Caco-2 (cell line): Measurements from ENCODE around the gene ADIPOR2. TPM values are rescaled to one million over a fixed set of nuclear protein-coding genes. Genes with fewer than 3 reads are reported as not detected.
A peak's percentile ranks its signal among the peaks of the same experiment; 100 is the strongest.

Experiments used
- BruUV-seq: library from RNA; stranded (reverse); fragments of 400-500 nt; replicated peaks from 2 replicates; lab custom pipeline; 2021; lab: Mats Ljungman, UMichigan
- CTCF ChIA-PET: fragments of 300-600 bp; sonication (Branson Sonifier 250); formaldehyde crosslinking; loops from one replicate; lab custom pipeline; 2022; ENCODE audit warnings: antibody characterized with exemption; lab: Charles Lee
- POLR2A ChIA-PET: fragments of 300-600 bp; sonication (Branson Sonifier 250); formaldehyde crosslinking; loops from one replicate; lab custom pipeline; 2022; ENCODE audit warnings: antibody characterized with exemption; lab: Charles Lee
- DNase-seq, 2 experiments: peaks; one replicate each; pipeline versions ENCODE4 v3.0.0 to v3.0.0-alpha.2; 2020 to 2022
- H3K27me3 ChIP-seq: replicated peaks from 2 replicates; pipeline ENCODE4 v1.6.0; 2011; ENCODE audit warnings: low read length; ENCODE audit not compliant: control insufficient read depth, insufficient read depth
- H3K36me3 ChIP-seq: 2 replicates; pipeline ENCODE4 v1.5.1; 2011; ENCODE audit warnings: low read length; ENCODE audit not compliant: control insufficient read depth, insufficient read depth
- H3K4me1 ChIP-seq: fragments of 250-450 bp; sonication (Bioruptor Pico); 2 replicates; pipeline ENCODE4 v1.5.1; 2020; ENCODE audit warnings: mild to moderate bottlenecking
- H3K4me3 ChIP-seq: 2 replicates; pipeline ENCODE4 v1.5.1; 2011; ENCODE audit warnings: low read depth, mild to moderate bottlenecking, control low read depth, low read length
- H3K9me3 ChIP-seq: fragments of 250-450 bp; sonication (Bioruptor Pico); 2 replicates; pipeline ENCODE4 v1.5.1; 2020; ENCODE audit warnings: mild to moderate bottlenecking, moderate library complexity
- H3K27ac Mint-ChIP-seq: one replicate; pipeline ENCODE4 v1.8.0; 2022; ENCODE audit warnings: mixed read lengths; ENCODE audit not compliant: unreplicated experiment
- H3K27me3 Mint-ChIP-seq: one replicate; pipeline ENCODE4 v1.8.0; 2022; ENCODE audit warnings: mixed read lengths; ENCODE audit not compliant: insufficient read depth, unreplicated experiment
- H3K36me3 Mint-ChIP-seq: one replicate; pipeline ENCODE4 v1.8.0; 2022; ENCODE audit warnings: mild to moderate bottlenecking, mixed read lengths; ENCODE audit not compliant: insufficient read depth, unreplicated experiment
- H3K4me1 Mint-ChIP-seq: one replicate; pipeline ENCODE4 v1.8.0; 2022; ENCODE audit warnings: low read depth, mixed read lengths; ENCODE audit not compliant: unreplicated experiment
- H3K4me3 Mint-ChIP-seq: one replicate; pipeline ENCODE4 v1.8.0; 2022; ENCODE audit warnings: mild to moderate bottlenecking, moderate library complexity, mixed read lengths; ENCODE audit not compliant: unreplicated experiment
- H3K9me3 Mint-ChIP-seq: one replicate; pipeline ENCODE4 v1.8.0; 2022; ENCODE audit warnings: mixed read lengths; ENCODE audit not compliant: unreplicated experiment
- CTCF ChIP-seq, 2 experiments: fragments of 200-600 bp in 1 of 2; IDR thresholded peaks; 1 replicate in 1 of 2; 2 replicates in 1 of 2; pipeline versions ENCODE4 v1.5.1 to v1.8.0; 2011 to 2022; ENCODE audit warnings: antibody characterized with exemption in 1 of 2, control low read depth in 1 of 2, inconsistent platforms in 1 of 2, low read depth in 1 of 2, low read length in 1 of 2, mild to moderate bottlenecking in 1 of 2, moderate library complexity in 1 of 2; ENCODE audit not compliant: insufficient read depth in 1 of 2, severe bottlenecking in 1 of 2, unreplicated experiment in 1 of 2
- intact Hi-C: fragments of 100-400 bp; cut with micrococcal nuclease; formaldehyde crosslinking; loops from one replicate; pipeline ENCODE4 v1.10.0; 2022; ENCODE audit not compliant: unreplicated experiment
- total RNA-seq: library from RNA; stranded (reverse); gene quantifications from 2 replicates; pipeline ENCODE4 v1.2.3, GENCODE V29; 2022

Gene ADIPOR2
- total RNA-seq, 1 experiment from 2014 or later = 119 TPM

GRCh38 chr12:1792406-1792805 is 101.5 kb downstream of the ADIPOR2 start:
- Mint-ChIP-seq H3K36me3 (peaks cover 63% of the 10 kb centered on the region), H3K9me3 (no peaks in the 10 kb centered on the region), H3K4me3 (no peak overlapping the region), H3K4me1 (peaks cover 9% of the 10 kb centered on the region), H3K27me3 (no peaks in the 10 kb centered on the region), H3K27ac (no peak overlapping the region)
- no peak for TF ChIP-seq CTCF (IDR thresholded peaks at IDR 0.05; ENCODE audit: insufficient read depth in 1 of 2, low read depth in 1 of 2, low read length in 1 of 2, severe bottlenecking in 1 of 2, unreplicated experiment in 1 of 2)
- no peak for DNase-seq
- Histone ChIP-seq H3K36me3 (peaks cover 3% of the 10 kb centered on the region), H3K4me3 (no peak overlapping the region), H3K9me3 (no peaks in the 10 kb centered on the region), H3K4me1 (peaks cover 8% of the 10 kb centered on the region; the same call in 1 of the 2 replicates), H3K27me3 (no peaks in the 10 kb centered on the region)
- POLR2A ChIA-PET = no interaction called here
- intact Hi-C loops = no loop called here
- no TSS peak for BruUV-seq
- CTCF ChIA-PET = interaction anchor here (0.9 to 3.5 kb wide), 5 partner anchors 95 to 157 kb away, joined by 3 to 52 read pairs (median 25); no protein-coding TSS in a partner anchor

DNA sequence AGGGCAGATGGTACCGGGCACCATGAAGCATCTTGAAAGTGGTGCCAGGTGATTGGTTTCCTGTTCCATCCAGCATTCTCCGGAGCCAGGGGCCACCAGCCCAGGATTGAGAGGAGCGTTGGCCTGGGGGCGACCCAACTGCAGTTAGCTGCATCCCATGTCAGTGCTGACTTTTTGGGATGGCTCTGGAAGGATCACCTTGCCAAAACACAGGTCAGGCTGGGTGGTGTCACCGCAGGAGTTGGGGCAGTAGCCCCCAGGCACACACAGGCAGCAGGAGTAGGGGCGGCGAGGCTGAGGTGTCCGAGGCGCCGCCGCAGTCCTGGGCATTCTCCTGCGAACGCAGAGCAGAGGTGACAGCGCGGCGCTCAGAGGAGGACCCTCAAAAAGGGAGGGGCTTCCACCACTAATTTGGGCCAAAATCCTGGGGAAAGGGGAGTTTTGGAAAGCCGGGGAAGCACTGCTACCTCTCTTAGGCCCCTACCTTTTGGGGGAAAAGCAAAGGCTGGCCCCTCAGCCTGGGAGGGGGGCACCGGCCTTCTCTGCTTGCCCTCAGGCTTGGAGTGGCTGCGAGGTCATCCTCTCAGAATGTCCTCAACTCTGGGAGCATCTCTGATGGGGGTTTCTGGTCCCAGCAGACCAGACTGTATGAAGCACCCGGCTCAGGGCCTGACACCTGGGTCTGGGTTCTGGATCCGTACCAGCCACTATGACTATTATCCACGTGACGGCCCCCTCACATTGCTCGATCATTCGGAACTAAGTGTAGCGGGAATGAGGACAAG is 102.7 kb downstream of the ADIPOR2 start:
- DNase-seq = no peak
- H3K36me3 Mint-ChIP-seq = peaks cover 52% of the 10 kb centered on the region
- H3K9me3 Mint-ChIP-seq = no peaks in the 10 kb centered on the region
- no peak overlapping the region for H3K4me3 Mint-ChIP-seq
- POLR2A ChIA-PET = no interaction called here
- no peak for TF ChIP-seq CTCF (IDR thresholded peaks at IDR 0.05; ENCODE audit: insufficient read depth in 1 of 2, low read depth in 1 of 2, low read length in 1 of 2, severe bottlenecking in 1 of 2, unreplicated experiment in 1 of 2)
- Histone ChIP-seq H3K36me3 (no peaks in the 10 kb centered on the region), H3K4me1 (peaks cover 8% of the 10 kb centered on the region; the same call in 1 of the 2 replicates), H3K4me3 (no peak overlapping the region), H3K9me3 (no peaks in the 10 kb centered on the region), H3K27me3 (no peaks in the 10 kb centered on the region)
- no peaks in the 10 kb centered on the region for H3K27me3 Mint-ChIP-seq
- peaks cover 9% of the 10 kb centered on the region for H3K4me1 Mint-ChIP-seq
- intact Hi-C loops = no loop called here
- CTCF ChIA-PET = interaction anchor here (0.9 to 3.6 kb wide), 4 partner anchors 96 to 147 kb away, joined by 3 to 45 read pairs (median 34); no protein-coding TSS in a partner anchor
- BruUV-seq = no TSS peak
- H3K27ac Mint-ChIP-seq = no peak overlapping the region

GRCh38 chr12:1794440-1795090 is 103.7 kb downstream of the ADIPOR2 start:
- Histone ChIP-seq H3K4me1 (peaks cover 8% of the 10 kb centered on the region; the same call in 1 of the 2 replicates), H3K36me3 (no peaks in the 10 kb centered on the region), H3K4me3 (no peak overlapping the region), H3K9me3 (no peaks in the 10 kb centered on the region), H3K27me3 (no peaks in the 10 kb centered on the region)
- CTCF ChIA-PET = interaction anchor here (0.6 to 3.6 kb wide), 5 partner anchors 12 to 169 kb away, joined by 3 to 45 read pairs (median 8); no protein-coding TSS in a partner anchor
- Mint-ChIP-seq H3K36me3 (peaks cover 43% of the 10 kb centered on the region), H3K27me3 (no peaks in the 10 kb centered on the region), H3K4me1 (peaks cover 9% of the 10 kb centered on the region), H3K9me3 (no peaks in the 10 kb centered on the region), H3K27ac (no peak overlapping the region), H3K4me3 (no peak overlapping the region)
- intact Hi-C loops = no loop called here
- POLR2A ChIA-PET = interaction anchor here (0.6 kb wide), 1 partner anchor 124 kb away, joined by 4 read pairs; no protein-coding TSS in a partner anchor
- no peak for DNase-seq
- TSS peak; percentile 17 for BruUV-seq
- TF ChIP-seq CTCF (IDR thresholded peaks at IDR 0.05; ENCODE audit: insufficient read depth in 1 of 2, low read depth in 1 of 2, low read length in 1 of 2, severe bottlenecking in 1 of 2, unreplicated experiment in 1 of 2) = no peak
